ENCODE data around the gene PCGF1.
A peak's percentile ranks its signal among the peaks of the same experiment; 100 is the strongest.
"Not testable (repeated sequence)": the region's sequence is repeated elsewhere in the genome, so short reads cannot be mapped to it uniquely, and the experiment has no call there.

The PCGF1 gene

GRCh38 chr2:74471332-74472065 lies 36.0 kb downstream of the PCGF1 start:
- DNase-seq = no peak

DNA sequence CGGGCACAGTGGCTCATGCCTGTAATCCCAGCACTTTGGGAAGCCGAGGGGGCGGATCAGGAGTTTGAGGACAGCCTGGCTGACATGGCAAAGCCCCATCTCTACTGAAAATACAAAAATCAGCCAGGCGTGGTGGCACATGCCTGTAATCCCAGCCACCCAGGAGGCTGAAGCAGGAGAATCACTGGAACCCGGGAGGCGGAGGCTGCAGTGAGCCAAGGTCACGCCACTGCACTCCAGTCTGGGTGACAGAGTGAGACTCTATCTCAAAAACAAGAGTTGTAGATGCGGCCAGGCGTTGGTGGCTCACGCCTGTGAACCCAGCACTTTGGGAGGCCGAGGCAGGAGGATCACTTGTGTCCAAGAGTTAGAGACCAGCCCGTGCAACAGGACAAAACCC lies 36.8 kb downstream of the PCGF1 start:
- not testable (repeated sequence) for DNase-seq

GRCh38 chr2:74464406-74464805 lies 43.1 kb downstream of the PCGF1 start:
- DNase-seq = no peak

- DNase-seq = no peak
Observed at GRCh38 chr2:74462786-74463105, 44.7 kb downstream of the PCGF1 start.

- no peak for DNase-seq
Observed at GRCh38 chr2:74462054-74462785, 45.3 kb downstream of the PCGF1 start.

DNA sequence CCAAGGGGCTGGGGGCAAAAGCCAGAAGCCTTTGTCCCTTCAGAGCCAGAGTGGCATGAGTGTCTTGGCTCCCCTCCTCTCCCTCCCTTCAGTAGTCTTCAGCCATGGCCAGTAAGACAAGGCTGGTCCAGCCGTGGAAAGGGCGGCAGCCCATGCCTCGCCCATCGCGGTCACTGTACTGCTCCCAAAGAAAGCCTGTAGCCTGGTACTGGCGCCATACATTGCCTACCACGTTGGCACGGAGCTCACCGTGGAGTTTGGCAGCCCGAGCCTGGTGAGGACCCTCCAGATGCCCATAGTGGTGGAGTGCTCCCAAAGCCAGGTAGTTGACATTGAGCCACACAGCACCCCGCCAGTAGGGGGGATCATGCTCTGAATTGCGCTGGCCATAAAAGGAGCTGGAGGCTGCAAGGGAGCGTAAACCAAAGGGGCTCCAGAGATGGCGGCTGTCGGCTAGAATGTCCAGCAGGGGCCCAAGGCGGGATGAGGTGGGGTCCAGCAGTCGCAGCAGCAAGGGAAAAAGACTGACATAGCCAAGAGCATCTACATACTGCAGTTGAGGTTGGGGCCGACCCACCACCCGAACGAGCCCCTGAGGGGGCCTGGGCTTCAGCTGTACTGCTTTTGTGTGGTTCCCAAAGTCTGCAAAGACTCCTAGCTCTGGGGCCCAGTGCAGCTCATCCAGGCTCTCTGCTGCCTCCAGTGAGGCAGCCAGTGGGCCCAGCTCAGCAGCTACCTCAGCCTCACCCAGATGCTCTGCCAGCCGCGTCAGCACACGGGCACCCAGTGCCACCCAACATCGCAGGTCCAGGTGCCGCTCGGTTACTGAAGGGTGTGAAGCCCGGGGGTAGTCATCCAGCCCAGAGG lies 46.1 kb downstream of the PCGF1 start:
- DNase-seq = no peak

DNA sequence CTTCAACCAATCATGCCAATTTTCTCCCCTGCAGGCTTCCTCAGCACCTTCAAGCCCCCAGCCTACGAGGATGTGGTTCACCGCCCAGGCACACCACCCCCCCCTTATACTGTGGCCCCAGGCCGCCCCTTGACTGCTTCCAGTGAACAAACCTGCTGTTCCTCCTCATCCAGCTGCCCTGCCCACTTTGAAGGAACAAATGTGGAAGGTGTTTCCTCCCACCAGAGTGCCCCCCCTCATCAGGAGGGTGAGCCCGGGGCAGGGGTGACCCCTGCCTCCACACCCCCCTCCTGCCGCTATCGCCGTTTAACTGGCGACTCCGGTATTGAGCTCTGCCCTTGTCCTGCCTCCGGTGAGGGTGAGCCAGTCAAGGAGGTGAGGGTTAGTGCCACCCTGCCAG lies 47.3 kb downstream of the PCGF1 start:
- DNase-seq = not testable (repeated sequence)

DNA sequence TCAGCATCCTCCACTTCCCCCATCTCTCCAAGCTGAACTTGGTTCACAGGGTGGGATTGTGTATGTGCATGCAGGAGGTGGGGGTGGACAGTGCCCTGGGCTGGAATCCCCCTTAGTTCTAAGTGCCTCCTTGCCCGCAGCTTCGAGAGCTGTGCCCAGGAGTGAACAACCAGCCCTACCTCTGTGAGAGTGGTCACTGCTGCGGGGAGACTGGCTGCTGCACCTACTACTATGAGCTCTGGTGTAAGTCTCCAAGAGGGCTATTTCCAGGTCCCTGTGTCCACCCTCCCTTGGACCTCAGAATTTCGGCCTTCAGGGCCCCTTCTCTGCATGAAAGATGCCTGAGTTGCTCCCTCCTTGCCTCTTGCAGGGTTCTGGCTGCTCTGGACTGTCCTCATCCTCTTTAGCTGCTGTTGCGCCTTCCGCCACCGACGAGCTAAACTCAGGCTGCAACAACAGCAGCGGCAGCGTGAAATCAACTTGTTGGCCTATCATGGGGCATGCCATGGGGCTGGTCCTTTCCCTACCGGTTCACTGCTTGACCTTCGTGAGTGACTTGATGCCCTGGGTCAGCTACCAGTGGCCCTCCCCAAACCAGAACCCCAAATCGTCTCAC lies 47.9 kb downstream of the PCGF1 start:
- DNase-seq = not testable (repeated sequence)

GRCh38 chr2:74458938-74459363 lies 48.5 kb downstream of the PCGF1 start:
- DNase-seq = no peak

- DNase-seq = peak; percentile 100
Observed at GRCh38 chr2:74458132-74458937, 49.2 kb downstream of the PCGF1 start, which contains the start of gene WBP1. Gene WBP1, plus strand, starts transcription at chr2:74458438. Its CDS starts 165 bp downstream, at chr2:74458603.

- DNase-seq = peak; percentile 51
Observed at GRCh38 chr2:74457549-74458131, 49.9 kb downstream of the PCGF1 start.

- peak; percentile 50 for DNase-seq
Observed at GRCh38 chr2:74457129-74457548, 50.4 kb downstream of the PCGF1 start.

All from NCI-H1694 (cell line).